Neural cell (in vitro differentiated cells): Measurements from ENCODE around the gene ENDOV.

Experiments
- CTCF ChIP-seq: fragments of 450-650 bp; IDR thresholded peaks from 2 replicates; pipeline ENCODE4 v1.5.1; 2014; ENCODE audit warnings: antibody characterized with exemption, mild to moderate bottlenecking, moderate library complexity; ENCODE audit not compliant: poor library complexity, severe bottlenecking
- TAF1 ChIP-seq: IDR thresholded peaks from 2 replicates; pipeline ENCODE4 v1.6.1; 2012; ENCODE audit warnings: low read depth

DNA sequence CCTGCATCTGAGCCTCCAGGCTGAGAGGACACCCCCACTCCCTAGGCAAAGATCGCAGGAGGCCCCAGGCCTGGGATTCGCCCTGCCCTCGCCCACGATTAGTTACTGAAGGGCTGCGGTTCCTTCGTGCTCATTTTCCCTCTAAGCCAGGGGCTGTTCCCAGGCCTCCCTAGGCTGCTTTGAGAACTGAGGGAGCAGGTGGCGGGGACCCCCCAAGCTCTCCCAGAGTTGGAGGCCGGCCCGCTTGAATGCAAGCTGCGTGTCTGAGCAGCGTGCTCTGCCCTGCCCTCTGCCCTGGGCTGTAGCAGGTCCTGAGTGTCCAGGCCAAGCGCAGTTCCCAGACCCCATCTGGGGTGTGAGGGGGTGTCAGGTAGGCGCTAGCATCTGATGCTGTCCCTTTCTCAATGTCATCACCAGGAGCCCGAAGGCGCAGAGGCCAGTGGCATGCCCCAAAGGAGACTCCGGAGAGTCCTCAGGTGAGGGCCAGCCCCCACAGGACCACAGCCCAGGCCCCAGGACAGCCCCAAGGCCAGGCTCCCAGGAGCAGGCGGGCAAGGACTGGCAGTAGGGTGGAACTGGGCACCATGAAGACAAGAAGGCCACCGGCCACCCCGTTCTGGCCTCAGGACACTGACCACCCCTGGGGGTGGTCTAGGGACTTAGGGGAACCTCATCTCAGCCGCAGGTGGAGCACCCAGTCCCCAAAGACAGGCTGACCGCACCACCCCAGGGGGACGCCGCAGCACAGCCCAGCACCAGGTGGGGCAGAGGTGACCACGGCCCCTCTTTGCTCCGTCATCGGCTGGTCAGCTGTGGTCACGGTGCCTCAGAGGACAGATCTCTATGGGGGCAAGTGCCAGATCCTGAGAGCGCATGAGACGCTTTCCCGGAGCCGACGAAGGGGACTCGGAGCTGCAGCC is 14.6 kb downstream of the ENDOV start:
- no peak for TF ChIP-seq CTCF
- TF ChIP-seq TAF1, result no peak
